CD14-positive monocyte (primary cell): Measurements from ENCODE around the gene DLGAP1. TPM values are rescaled to one million over a fixed set of nuclear protein-coding genes. Genes with fewer than 3 reads are reported as not detected.

ENCODE experiments used
- DNase-seq, 3 donors: peaks; one replicate each; pipeline ENCODE4 v3.0.0-alpha.2; 2011 to 2022
- H2AFZ ChIP-seq: 2 replicates; pipeline ENCODE4 v1.6.0; 2012; ENCODE audit warnings: mild to moderate bottlenecking, low read depth, low read length, inconsistent platforms; ENCODE audit not compliant: insufficient read depth, poor library complexity, severe bottlenecking
- H3K27ac ChIP-seq, 2 donors: 1 replicate in 1 of 2; 2 replicates in 1 of 2; pipeline ENCODE4 v1.5.1; 2012 to 2013; ENCODE audit warnings: low read length in 2 of 2, control low read depth in 1 of 2, inconsistent platforms in 1 of 2, low read depth in 1 of 2, mild to moderate bottlenecking in 1 of 2
- H3K27me3 ChIP-seq, 2 donors: one replicate each; pipeline versions ENCODE4 v1.6.0 to v1.6.1; 2011 to 2013; ENCODE audit warnings: low read length in 2 of 2; ENCODE audit not compliant: control insufficient read depth in 2 of 2, insufficient read depth in 2 of 2
- H3K36me3 ChIP-seq, 2 donors: replicated peaks in 1 of 2; 1 replicate in 1 of 2; 2 replicates in 1 of 2; pipeline versions ENCODE4 v1.5.1 to v1.6.1; 2012 to 2013; ENCODE audit warnings: low read length in 2 of 2, control low read depth in 1 of 2, inconsistent platforms in 1 of 2, mild to moderate bottlenecking in 1 of 2; ENCODE audit not compliant: insufficient read depth in 2 of 2, control insufficient read depth in 1 of 2
- H3K4me1 ChIP-seq, 2 donors: 1 replicate in 1 of 2; 2 replicates in 1 of 2; pipeline versions ENCODE4 v1.5.1 to v1.6.1; 2012 to 2013; ENCODE audit warnings: low read length in 2 of 2, control low read depth in 1 of 2, inconsistent platforms in 1 of 2, mild to moderate bottlenecking in 1 of 2, moderate library complexity in 1 of 2; ENCODE audit not compliant: insufficient read depth in 2 of 2, control insufficient read depth in 1 of 2
- H3K4me2 ChIP-seq: replicated peaks from 2 replicates; pipeline ENCODE3; 2012; ENCODE audit warnings: low read length, moderate library complexity, mild to moderate bottlenecking; ENCODE audit not compliant: poor library complexity, severe bottlenecking; ENCODE audit errors: extremely low read depth
- H3K4me3 ChIP-seq, 3 experiments: fragments of 200-600 bp in 1 of 3; sonication (generic) in 1 of 3; replicated peaks in 1 of 3; 1 replicate in 2 of 3; 2 replicates in 1 of 3; pipeline ENCODE4 v1.5.1; 2011 to 2013; ENCODE audit warnings: low read length in 3 of 3, mild to moderate bottlenecking in 3 of 3, control low read depth in 2 of 3, low read depth in 2 of 3, inconsistent platforms in 1 of 3, moderate library complexity in 1 of 3
- H3K79me2 ChIP-seq: 2 replicates; pipeline ENCODE4 v1.6.0; 2012; ENCODE audit warnings: mild to moderate bottlenecking, control low read depth, inconsistent platforms, low read length, moderate library complexity; ENCODE audit not compliant: insufficient read depth
- H3K9ac ChIP-seq: 2 replicates; pipeline ENCODE4 v1.6.0; 2017; ENCODE audit warnings: low read length, mild to moderate bottlenecking; ENCODE audit not compliant: insufficient read depth, poor library complexity, severe bottlenecking
- H3K9me3 ChIP-seq, 2 donors: replicated peaks in 1 of 2; 1 replicate in 1 of 2; 2 replicates in 1 of 2; pipeline versions ENCODE4 v1.5.1 to v1.6.1; 2012 to 2013; ENCODE audit warnings: low read length in 2 of 2, control low read depth in 1 of 2; ENCODE audit not compliant: control insufficient read depth in 1 of 2, insufficient read depth in 1 of 2
- H4K20me1 ChIP-seq: 2 replicates; pipeline ENCODE4 v1.6.0; 2012; ENCODE audit warnings: mild to moderate bottlenecking, low read length, control low read depth, moderate library complexity; ENCODE audit not compliant: insufficient read depth
- H3K27ac Mint-ChIP-seq, 7 donors: one replicate each; pipeline ENCODE4 v1.8.0; 2020; ENCODE audit warnings: mild to moderate bottlenecking in 7 of 7, mixed read lengths in 7 of 7, moderate library complexity in 6 of 7, inconsistent platforms in 2 of 7
- H3K27me3 Mint-ChIP-seq, 3 donors: one replicate each; pipeline ENCODE4 v1.8.0; 2021 to 2022; ENCODE audit warnings: low read depth in 3 of 3, mild to moderate bottlenecking in 3 of 3, mixed read lengths in 3 of 3, moderate library complexity in 3 of 3, inconsistent platforms in 1 of 3
- H3K36me3 Mint-ChIP-seq, 2 donors: one replicate each; pipeline ENCODE4 v1.8.0; 2020; ENCODE audit warnings: mixed read lengths in 2 of 2, inconsistent platforms in 1 of 2, mild to moderate bottlenecking in 1 of 2
- H3K4me1 Mint-ChIP-seq: one replicate; pipeline ENCODE4 v1.8.0; 2020; ENCODE audit warnings: mild to moderate bottlenecking, mixed read lengths
- H3K4me3 Mint-ChIP-seq, 2 donors: one replicate each; pipeline ENCODE4 v1.8.0; 2020; ENCODE audit warnings: mild to moderate bottlenecking in 2 of 2, mixed read lengths in 2 of 2, moderate library complexity in 1 of 2
- H3K9me3 Mint-ChIP-seq, 7 donors: one replicate each; pipeline ENCODE4 v1.8.0; 2020 to 2022; ENCODE audit warnings: mixed read lengths in 7 of 7, mild to moderate bottlenecking in 6 of 7, moderate library complexity in 6 of 7, inconsistent platforms in 2 of 7
- WGBS: methylation state at CpG from one replicate; pipeline ENCODE4 v1.1.5; 2013; ENCODE audit warnings: missing lambda C conversion rate; ENCODE audit not compliant: insufficient coverage; 5-methylcytosine and 5-hydroxymethylcytosine counted together
- intact Hi-C, 2 donors: fragments of 100-400 bp; cut with micrococcal nuclease; formaldehyde crosslinking; loops; one replicate each; pipeline versions ENCODE4 v1.15.0 to v1.15.1; 2023
- polyA plus RNA-seq, 3 donors: library from polyadenylated mRNA; depleted of rRNA in 1 of 3; unstranded in 2 of 3; stranded (reverse) in 1 of 3; fragments of 300-500 nt in 2 of 3; fragments of >200 nt in 1 of 3; fragmentation: Illumina TruSeq in 2 of 3; gene quantifications; 1 replicate in 2 of 3; 2 replicates in 1 of 3; pipeline ENCODE4 v1.2.3, GENCODE V29; 2012 to 2021
- TF ChIP-seq, protein P1 (sequence below): fragments of 200-600 bp; IDR thresholded peaks from one replicate; pipeline ENCODE4 v1.8.0; 2022; ENCODE audit warnings: antibody characterized with exemption, mild to moderate bottlenecking

Gene DLGAP1
- polyA plus RNA-seq, 3 donors: 0.09 to 0.42 TPM; not detected in 1

DNA sequence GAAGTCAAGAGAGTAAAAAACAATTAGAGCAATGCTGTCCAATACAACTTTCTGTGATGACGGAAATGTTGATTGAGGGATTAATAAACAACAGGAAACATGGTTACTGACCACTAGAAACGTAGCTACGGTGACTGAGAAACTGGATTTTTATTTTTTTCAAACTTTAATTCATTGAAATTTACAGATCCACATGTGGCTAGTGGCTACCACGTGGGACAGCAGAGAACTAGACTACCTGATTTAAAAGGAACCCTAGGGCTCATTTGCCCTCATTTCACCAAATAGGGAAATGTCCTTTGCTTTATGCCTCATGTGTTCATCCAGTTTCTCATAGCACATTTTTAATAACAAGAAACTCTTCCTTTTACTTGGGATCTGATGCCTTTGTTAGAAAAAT is 592.1 kb downstream of the DLGAP1 start:
- Mint-ChIP-seq H3K9me3 (peaks cover 0 to 1% (median 0%) of the 10 kb centered on the region in 7 donors), H3K27me3 (peaks cover 0 to 1% (median 0%) of the 10 kb centered on the region in 3 donors), H3K27ac (no peak overlapping the region), H3K36me3 (no peaks in the 10 kb centered on the region), H3K4me1 (peaks cover 6% of the 10 kb centered on the region), H3K4me3 (no peak overlapping the region)
- Histone ChIP-seq H3K27ac (no peak overlapping the region), H3K36me3 (no peaks in the 10 kb centered on the region), H3K9me3 (no peaks in the 10 kb centered on the region), H3K79me2 (no peaks in the 10 kb centered on the region), H3K9ac (no peak overlapping the region), H3K27me3 (no peaks in the 10 kb centered on the region), H4K20me1 (no peaks in the 10 kb centered on the region), H3K4me1 (no peaks in the 10 kb centered on the region), H2AFZ (no peak overlapping the region), H3K4me3 (no peak overlapping the region), H3K4me2 (no peak overlapping the region)
- intact Hi-C loops: loop anchor here in 1 of 2 donors (10.0 kb wide), 1 partner anchor 88 kb away; no protein-coding TSS in a partner anchor
- no peak for DNase-seq
- TF ChIP-seq, protein P1, sequence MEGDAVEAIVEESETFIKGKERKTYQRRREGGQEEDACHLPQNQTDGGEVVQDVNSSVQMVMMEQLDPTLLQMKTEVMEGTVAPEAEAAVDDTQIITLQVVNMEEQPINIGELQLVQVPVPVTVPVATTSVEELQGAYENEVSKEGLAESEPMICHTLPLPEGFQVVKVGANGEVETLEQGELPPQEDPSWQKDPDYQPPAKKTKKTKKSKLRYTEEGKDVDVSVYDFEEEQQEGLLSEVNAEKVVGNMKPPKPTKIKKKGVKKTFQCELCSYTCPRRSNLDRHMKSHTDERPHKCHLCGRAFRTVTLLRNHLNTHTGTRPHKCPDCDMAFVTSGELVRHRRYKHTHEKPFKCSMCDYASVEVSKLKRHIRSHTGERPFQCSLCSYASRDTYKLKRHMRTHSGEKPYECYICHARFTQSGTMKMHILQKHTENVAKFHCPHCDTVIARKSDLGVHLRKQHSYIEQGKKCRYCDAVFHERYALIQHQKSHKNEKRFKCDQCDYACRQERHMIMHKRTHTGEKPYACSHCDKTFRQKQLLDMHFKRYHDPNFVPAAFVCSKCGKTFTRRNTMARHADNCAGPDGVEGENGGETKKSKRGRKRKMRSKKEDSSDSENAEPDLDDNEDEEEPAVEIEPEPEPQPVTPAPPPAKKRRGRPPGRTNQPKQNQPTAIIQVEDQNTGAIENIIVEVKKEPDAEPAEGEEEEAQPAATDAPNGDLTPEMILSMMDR: no peak
- WGBS: 88% methylated on average over 1 of the region's 4 CpGs

DNA sequence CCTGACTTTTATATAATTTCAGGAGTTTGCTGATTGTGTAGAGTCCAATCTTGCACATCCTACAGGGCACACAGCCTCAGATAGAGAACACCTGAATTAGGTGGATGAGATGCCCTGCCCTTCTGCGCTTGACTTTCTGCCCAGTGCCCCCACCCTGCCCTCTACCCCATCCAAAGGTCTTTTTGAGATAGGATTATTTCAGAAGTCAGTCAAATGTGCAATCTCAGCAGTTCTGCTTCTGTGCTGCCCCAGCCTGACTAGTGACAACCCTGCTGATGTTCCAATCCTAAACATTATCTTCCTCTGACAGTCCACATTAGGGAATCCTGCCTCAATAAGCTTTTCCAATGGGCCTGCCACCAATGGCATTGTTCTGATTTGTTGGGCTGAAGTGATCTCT is 593.6 kb downstream of the DLGAP1 start:
- Histone ChIP-seq H3K4me1 (no peaks in the 10 kb centered on the region), H3K4me2 (no peak overlapping the region), H2AFZ (no peak overlapping the region), H3K27me3 (no peaks in the 10 kb centered on the region), H3K27ac (no peak overlapping the region), H4K20me1 (no peaks in the 10 kb centered on the region), H3K79me2 (no peaks in the 10 kb centered on the region), H3K9me3 (no peaks in the 10 kb centered on the region), H3K9ac (no peak overlapping the region), H3K36me3 (no peaks in the 10 kb centered on the region), H3K4me3 (no peak overlapping the region)
- no peak overlapping the region for H3K4me3 Mint-ChIP-seq
- TF ChIP-seq, protein P1: no peak
- H3K4me1 Mint-ChIP-seq: no peaks in the 10 kb centered on the region
- no CpG with 5 or more reads among the region's 1 CpG for WGBS
- no peaks in the 10 kb centered on the region for H3K36me3 Mint-ChIP-seq
- DNase-seq: no peak
- no peak overlapping the region for H3K27ac Mint-ChIP-seq
- H3K27me3 Mint-ChIP-seq: no peaks in the 10 kb centered on the region
- intact Hi-C loops: loop anchor here in 1 of 2 donors (10.0 kb wide), 1 partner anchor 87 kb away; no protein-coding TSS in a partner anchor
- H3K9me3 Mint-ChIP-seq: peaks cover 0 to 1% (median 0%) of the 10 kb centered on the region in 7 donors
